Caco-2 (cell line): ENCODE data around the gene MKLN1. TPM values are rescaled to one million over a fixed set of nuclear protein-coding genes. Genes with fewer than 3 reads are reported as not detected.

ENCODE experiments used
- BruUV-seq: library from RNA; stranded (reverse); fragments of 400-500 nt; replicated peaks from 2 replicates; lab custom pipeline; 2021; lab: Mats Ljungman, UMichigan
- CTCF ChIA-PET: fragments of 300-600 bp; sonication (Branson Sonifier 250); formaldehyde crosslinking; loops from one replicate; lab custom pipeline; 2022; ENCODE audit warnings: antibody characterized with exemption; lab: Charles Lee
- POLR2A ChIA-PET: fragments of 300-600 bp; sonication (Branson Sonifier 250); formaldehyde crosslinking; loops from one replicate; lab custom pipeline; 2022; ENCODE audit warnings: antibody characterized with exemption; lab: Charles Lee
- DNase-seq, 2 experiments: peaks; one replicate each; pipeline versions ENCODE4 v3.0.0 to v3.0.0-alpha.2; 2020 to 2022
- H3K27me3 ChIP-seq: replicated peaks from 2 replicates; pipeline ENCODE4 v1.6.0; 2011; ENCODE audit warnings: low read length; ENCODE audit not compliant: control insufficient read depth, insufficient read depth
- H3K36me3 ChIP-seq: 2 replicates; pipeline ENCODE4 v1.5.1; 2011; ENCODE audit warnings: low read length; ENCODE audit not compliant: control insufficient read depth, insufficient read depth
- H3K4me1 ChIP-seq: fragments of 250-450 bp; sonication (Bioruptor Pico); 2 replicates; pipeline ENCODE4 v1.5.1; 2020; ENCODE audit warnings: mild to moderate bottlenecking
- H3K4me3 ChIP-seq: 2 replicates; pipeline ENCODE4 v1.5.1; 2011; ENCODE audit warnings: low read depth, mild to moderate bottlenecking, control low read depth, low read length
- H3K9me3 ChIP-seq: fragments of 250-450 bp; sonication (Bioruptor Pico); 2 replicates; pipeline ENCODE4 v1.5.1; 2020; ENCODE audit warnings: mild to moderate bottlenecking, moderate library complexity
- H3K27ac Mint-ChIP-seq: one replicate; pipeline ENCODE4 v1.8.0; 2022; ENCODE audit warnings: mixed read lengths; ENCODE audit not compliant: unreplicated experiment
- H3K27me3 Mint-ChIP-seq: one replicate; pipeline ENCODE4 v1.8.0; 2022; ENCODE audit warnings: mixed read lengths; ENCODE audit not compliant: insufficient read depth, unreplicated experiment
- H3K36me3 Mint-ChIP-seq: one replicate; pipeline ENCODE4 v1.8.0; 2022; ENCODE audit warnings: mild to moderate bottlenecking, mixed read lengths; ENCODE audit not compliant: insufficient read depth, unreplicated experiment
- H3K4me1 Mint-ChIP-seq: one replicate; pipeline ENCODE4 v1.8.0; 2022; ENCODE audit warnings: low read depth, mixed read lengths; ENCODE audit not compliant: unreplicated experiment
- H3K4me3 Mint-ChIP-seq: one replicate; pipeline ENCODE4 v1.8.0; 2022; ENCODE audit warnings: mild to moderate bottlenecking, moderate library complexity, mixed read lengths; ENCODE audit not compliant: unreplicated experiment
- H3K9me3 Mint-ChIP-seq: one replicate; pipeline ENCODE4 v1.8.0; 2022; ENCODE audit warnings: mixed read lengths; ENCODE audit not compliant: unreplicated experiment
- CTCF ChIP-seq, 2 experiments: fragments of 200-600 bp in 1 of 2; IDR thresholded peaks; 1 replicate in 1 of 2; 2 replicates in 1 of 2; pipeline versions ENCODE4 v1.5.1 to v1.8.0; 2011 to 2022; ENCODE audit warnings: antibody characterized with exemption in 1 of 2, control low read depth in 1 of 2, inconsistent platforms in 1 of 2, low read depth in 1 of 2, low read length in 1 of 2, mild to moderate bottlenecking in 1 of 2, moderate library complexity in 1 of 2; ENCODE audit not compliant: insufficient read depth in 1 of 2, severe bottlenecking in 1 of 2, unreplicated experiment in 1 of 2
- intact Hi-C: fragments of 100-400 bp; cut with micrococcal nuclease; formaldehyde crosslinking; loops from one replicate; pipeline ENCODE4 v1.10.0; 2022; ENCODE audit not compliant: unreplicated experiment
- total RNA-seq: library from RNA; stranded (reverse); gene quantifications from 2 replicates; pipeline ENCODE4 v1.2.3, GENCODE V29; 2022

MKLN1 gene
- total RNA-seq, 1 experiment from 2014 or later: 55.6 TPM

DNA sequence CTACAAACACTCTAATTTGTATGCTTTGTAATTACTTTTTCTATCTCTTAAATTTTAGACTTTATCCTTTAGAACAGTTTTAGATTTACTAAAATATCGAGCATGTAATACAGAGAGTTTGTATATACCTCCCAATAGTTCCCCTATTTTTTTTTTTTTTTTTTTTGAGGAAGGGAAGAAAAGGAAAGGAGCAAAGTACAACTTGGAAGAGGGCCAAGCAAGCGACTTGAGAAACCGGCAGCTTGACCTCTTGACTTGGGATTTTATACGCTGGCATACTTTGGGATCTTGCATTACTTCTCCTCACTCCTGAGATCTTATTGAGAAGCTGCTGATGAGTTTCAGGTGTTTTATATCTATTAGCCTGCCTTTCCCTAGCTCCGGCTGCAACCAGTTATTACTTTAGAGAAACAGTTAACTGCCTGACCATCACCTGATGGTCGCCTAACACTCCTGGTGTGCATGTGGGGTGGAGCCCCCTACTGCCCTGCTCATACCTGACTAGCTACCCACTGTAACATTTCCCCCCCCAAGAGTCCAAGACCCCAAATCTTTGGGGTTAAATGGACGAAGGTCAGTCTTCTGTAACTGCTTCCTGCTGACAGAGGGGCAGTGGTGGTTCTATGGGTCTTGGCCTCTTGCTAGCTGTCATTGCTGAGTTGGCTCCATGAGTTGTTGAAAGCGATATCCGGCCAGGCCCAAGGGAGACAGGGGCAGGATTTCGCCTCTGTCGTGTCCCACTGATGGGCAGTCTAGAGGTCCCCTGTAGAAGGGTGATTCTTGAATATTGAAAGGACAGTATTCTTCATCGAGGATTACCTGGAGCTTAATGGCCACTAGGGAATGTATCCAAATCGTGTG, 28.5 kb downstream of the MKLN1 start:
- Mint-ChIP-seq H3K9me3 (no peaks in the 10 kb centered on the region), H3K36me3 (no peaks in the 10 kb centered on the region), H3K4me3 (no peak overlapping the region), H3K27me3 (no peaks in the 10 kb centered on the region), H3K27ac (no peak overlapping the region), H3K4me1 (peaks cover 18% of the 10 kb centered on the region)
- no peak for TF ChIP-seq CTCF (IDR thresholded peaks at IDR 0.05; ENCODE audit: insufficient read depth in 1 of 2, low read depth in 1 of 2, low read length in 1 of 2, severe bottlenecking in 1 of 2, unreplicated experiment in 1 of 2)
- H3K4me3 ChIP-seq: no peak overlapping the region
- peaks cover 4% of the 10 kb centered on the region; the same call in 1 of the 2 replicates for H3K9me3 ChIP-seq
- POLR2A ChIA-PET: no interaction called here
- intact Hi-C loops: no loop called here
- no peak for DNase-seq
- peaks cover 4% of the 10 kb centered on the region; the same call in 1 of the 2 replicates for H3K4me1 ChIP-seq
- CTCF ChIA-PET: no interaction called here
- no peaks in the 10 kb centered on the region for H3K36me3 ChIP-seq
- no TSS peak for BruUV-seq
- H3K27me3 ChIP-seq: no peaks in the 10 kb centered on the region

DNA sequence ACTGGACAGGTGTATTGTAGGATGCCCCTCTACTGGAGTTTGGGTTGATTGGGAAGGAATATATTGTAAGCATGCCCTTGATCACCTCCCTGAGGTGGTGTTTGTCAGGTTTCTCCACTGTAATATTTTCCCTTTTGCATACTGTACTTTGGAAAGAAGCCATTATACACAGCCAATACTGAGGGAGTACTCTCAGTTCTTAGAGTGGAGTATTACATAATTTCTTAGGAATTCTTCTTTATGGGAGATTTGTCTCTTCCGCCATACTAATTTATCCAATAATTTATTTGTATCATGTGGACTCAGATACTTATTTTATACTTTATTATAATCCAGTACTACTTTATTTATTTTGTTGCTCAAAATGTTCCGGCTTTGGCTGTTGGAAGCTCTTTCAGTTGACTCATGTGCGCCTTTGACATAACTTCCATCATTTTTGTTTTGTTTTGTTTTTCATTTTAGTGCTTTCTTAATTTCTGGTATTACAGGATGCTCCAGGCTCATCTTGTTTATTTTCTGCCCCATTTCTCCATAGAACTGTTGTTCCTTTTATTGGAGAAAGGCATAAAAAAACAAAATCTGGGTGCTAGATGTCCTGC, 29.7 kb downstream of the MKLN1 start:
- peaks cover 18% of the 10 kb centered on the region for H3K4me1 Mint-ChIP-seq
- no peaks in the 10 kb centered on the region for H3K36me3 ChIP-seq
- H3K9me3 ChIP-seq: peaks cover 4% of the 10 kb centered on the region
- BruUV-seq: no TSS peak
- no peak for TF ChIP-seq CTCF (IDR thresholded peaks at IDR 0.05; ENCODE audit: insufficient read depth in 1 of 2, low read depth in 1 of 2, low read length in 1 of 2, severe bottlenecking in 1 of 2, unreplicated experiment in 1 of 2)
- peaks cover 4% of the 10 kb centered on the region; the same call in 1 of the 2 replicates for H3K4me1 ChIP-seq
- no peaks in the 10 kb centered on the region for H3K27me3 ChIP-seq
- intact Hi-C loops: no loop called here
- no peak overlapping the region for H3K4me3 ChIP-seq
- no peak for DNase-seq
- H3K36me3 Mint-ChIP-seq: no peaks in the 10 kb centered on the region
- ChIA-PET CTCF (no interaction called here), POLR2A (no interaction called here)
- no peaks in the 10 kb centered on the region for H3K9me3 Mint-ChIP-seq
- H3K4me3 Mint-ChIP-seq: no peak overlapping the region
- no peak overlapping the region for H3K27ac Mint-ChIP-seq
- H3K27me3 Mint-ChIP-seq: no peaks in the 10 kb centered on the region

DNA sequence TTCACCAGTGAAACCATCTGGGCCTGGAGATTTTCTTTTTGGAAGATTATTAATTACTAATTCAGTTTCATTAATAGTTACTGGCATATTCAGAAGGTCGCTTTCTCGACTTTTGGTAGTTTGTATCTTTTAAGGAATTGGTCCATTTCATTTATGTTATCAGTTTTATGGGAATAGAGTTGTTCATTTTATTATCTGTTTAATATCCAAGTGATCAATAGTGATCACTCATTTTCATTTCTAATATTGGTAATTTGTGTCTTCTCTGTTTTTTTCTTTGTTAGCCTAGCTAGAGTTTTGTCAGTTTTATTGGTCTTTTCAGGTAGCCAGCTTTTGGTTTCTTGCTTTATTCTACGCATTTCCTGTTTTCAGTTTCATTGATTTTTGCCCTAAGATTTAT, 31.0 kb downstream of the MKLN1 start:
- Histone ChIP-seq H3K9me3 (peaks cover 7% of the 10 kb centered on the region; the same call in 1 of the 2 replicates), H3K27me3 (no peaks in the 10 kb centered on the region), H3K36me3 (no peaks in the 10 kb centered on the region), H3K4me3 (no peak overlapping the region), H3K4me1 (peaks cover 8% of the 10 kb centered on the region)
- Mint-ChIP-seq H3K27ac (no peak overlapping the region), H3K4me1 (peaks cover 24% of the 10 kb centered on the region), H3K4me3 (no peak overlapping the region), H3K9me3 (no peaks in the 10 kb centered on the region), H3K27me3 (no peaks in the 10 kb centered on the region), H3K36me3 (no peaks in the 10 kb centered on the region)
- intact Hi-C loops: no loop called here
- no peak for TF ChIP-seq CTCF (IDR thresholded peaks at IDR 0.05; ENCODE audit: insufficient read depth in 1 of 2, low read depth in 1 of 2, low read length in 1 of 2, severe bottlenecking in 1 of 2, unreplicated experiment in 1 of 2)
- ChIA-PET CTCF (no interaction called here), POLR2A (no interaction called here)
- no TSS peak for BruUV-seq
- DNase-seq: no peak
